H1 (cell line): ENCODE data around the gene MCF2L. TPM values are rescaled to one million over a fixed set of nuclear protein-coding genes. Genes with fewer than 3 reads are reported as not detected.

Experiments
- CTCF ChIA-PET: fragments of 300-600 bp; sonication (Branson Sonifier 250); formaldehyde crosslinking; loops from one replicate; lab custom pipeline; 2021; ENCODE audit not compliant: partially characterized antibody; lab: Charles Lee
- POLR2A ChIA-PET: fragments of 300-600 bp; sonication (Branson Sonifier 250); formaldehyde crosslinking; loops from one replicate; lab custom pipeline; 2021; ENCODE audit warnings: inconsistent platforms; ENCODE audit not compliant: partially characterized antibody; lab: Charles Lee
- DNase-seq, 2 experiments: peaks; one replicate each; pipeline versions ENCODE4 v3.0.0 to v3.0.0-alpha.2; 2010 to 2022; ENCODE audit warnings: low spot score in 2 of 2, low read depth in 1 of 2, mixed read lengths in 1 of 2
- FAIRE-seq: peaks from 2 replicates; lab custom pipeline; 2011; peaks lifted over from hg19 to GRCh38; lab: Jason Lieb, UNC
- H2AFZ ChIP-seq: 2 replicates; pipeline ENCODE4 v1.8.1; 2012; ENCODE audit warnings: low read length, inconsistent platforms
- H2AK5ac ChIP-seq: 2 replicates; pipeline ENCODE4 v1.6.1; 2013; ENCODE audit warnings: low read depth, low read length
- H2BK120ac ChIP-seq: replicated peaks from 2 replicates; pipeline ENCODE3; 2013; ENCODE audit warnings: low read depth, low read length, inconsistent platforms
- H2BK12ac ChIP-seq: 2 replicates; pipeline ENCODE4 v1.6.1; 2013; ENCODE audit warnings: low read depth, low read length
- H2BK15ac ChIP-seq: 2 replicates; pipeline ENCODE4 v1.6.1; 2013; ENCODE audit warnings: low read length
- H2BK20ac ChIP-seq: 2 replicates; pipeline ENCODE4 v1.6.1; 2013; ENCODE audit warnings: low read length
- H2BK5ac ChIP-seq: 2 replicates; pipeline ENCODE4 v1.6.1; 2013; ENCODE audit warnings: low read depth, low read length
- H3K14ac ChIP-seq: 2 replicates; pipeline ENCODE4 v1.6.1; 2013; ENCODE audit warnings: inconsistent platforms; ENCODE audit not compliant: insufficient read length
- H3K18ac ChIP-seq: 2 replicates; pipeline ENCODE4 v1.6.1; 2013; ENCODE audit warnings: low read length; ENCODE audit errors: extremely low read depth
- H3K23ac ChIP-seq: 2 replicates; pipeline ENCODE4 v1.6.1; 2013; ENCODE audit warnings: inconsistent platforms; ENCODE audit not compliant: insufficient read length
- H3K23me2 ChIP-seq: 2 replicates; pipeline ENCODE4 v1.6.1; 2013; ENCODE audit warnings: low read depth, low read length
- H3K27ac ChIP-seq: 2 replicates; pipeline ENCODE4 v1.6.1; 2011; ENCODE audit warnings: low read depth, low read length, inconsistent platforms
- H3K27me3 ChIP-seq, 4 experiments: replicated peaks in 1 of 4; 1 replicate in 1 of 4; 2 replicates in 3 of 4; pipeline versions ENCODE4 v1.6.1 to v1.8.1; 2011 to 2013; ENCODE audit warnings: low read length in 3 of 4, mild to moderate bottlenecking in 3 of 4, inconsistent platforms in 2 of 4, mixed read lengths in 2 of 4, moderate library complexity in 1 of 4; ENCODE audit not compliant: control insufficient read depth in 3 of 4, insufficient read depth in 3 of 4; ENCODE audit errors: extremely low read depth in 1 of 4
- H3K36me3 ChIP-seq, 4 experiments: 2 replicates each; pipeline versions ENCODE4 v1.6.1 to v1.8.1; 2011 to 2013; ENCODE audit warnings: mild to moderate bottlenecking in 4 of 4, low read length in 3 of 4, moderate library complexity in 2 of 4, control low read depth in 1 of 4, inconsistent platforms in 1 of 4; ENCODE audit not compliant: insufficient read depth in 4 of 4, control insufficient read depth in 2 of 4
- H3K4ac ChIP-seq: replicated peaks from 2 replicates; pipeline ENCODE3; 2013; ENCODE audit warnings: low read length, low read depth, mixed read lengths, inconsistent platforms; ENCODE audit not compliant: insufficient read length
- H3K4me1 ChIP-seq, 4 experiments: replicated peaks in 1 of 4; 1 replicate in 1 of 4; 2 replicates in 3 of 4; pipeline versions ENCODE4 v1.6.1 to v1.8.1; 2011 to 2013; ENCODE audit warnings: low read length in 3 of 4, inconsistent platforms in 2 of 4, mixed read lengths in 1 of 4; ENCODE audit not compliant: insufficient read depth in 4 of 4, control insufficient read depth in 3 of 4
- H3K4me2 ChIP-seq, 2 experiments: 2 replicates each; pipeline versions ENCODE4 v1.6.1 to v1.8.1; 2011 to 2013; ENCODE audit warnings: low read depth in 2 of 2, low read length in 2 of 2, control low read depth in 1 of 2, inconsistent platforms in 1 of 2, mild to moderate bottlenecking in 1 of 2; ENCODE audit not compliant: insufficient read depth in 1 of 2
- H3K4me3 ChIP-seq, 4 experiments: fragments of 200-600, 300-600 bp in 1 of 4; sonication (generic), shearing (Covaris generic), sonication (Bioruptor Twin) in 1 of 4; 2 replicates each; pipeline versions ENCODE4 v1.5.1 to v1.8.1; 2011 to 2016; ENCODE audit warnings: low read length in 4 of 4, low read depth in 3 of 4, control low read depth in 2 of 4, inconsistent platforms in 2 of 4, mild to moderate bottlenecking in 2 of 4, mixed read lengths in 1 of 4, moderate library complexity in 1 of 4; ENCODE audit not compliant: insufficient read depth in 2 of 4; ENCODE audit errors: extremely low read depth in 1 of 4
- H3K56ac ChIP-seq: replicated peaks from 2 replicates; pipeline ENCODE3; 2013; ENCODE audit warnings: low read depth, mild to moderate bottlenecking, mixed read lengths, low read length, inconsistent platforms; ENCODE audit not compliant: insufficient read length
- H3K79me1 ChIP-seq: 2 replicates; pipeline ENCODE4 v1.6.1; 2013; ENCODE audit warnings: low read depth, low read length, control low read depth
- H3K79me2 ChIP-seq, 2 experiments: 2 replicates each; pipeline versions ENCODE4 v1.6.1 to v1.8.1; 2012 to 2013; ENCODE audit warnings: low read length in 2 of 2, mild to moderate bottlenecking in 2 of 2, inconsistent platforms in 1 of 2; ENCODE audit not compliant: insufficient read depth in 2 of 2, control insufficient read depth in 1 of 2
- H3K9ac ChIP-seq, 4 experiments: replicated peaks in 1 of 4; 1 replicate in 1 of 4; 2 replicates in 3 of 4; pipeline versions ENCODE4 v1.6.1 to v1.8.1; 2011 to 2013; ENCODE audit warnings: low read depth in 3 of 4, low read length in 3 of 4, control low read depth in 2 of 4, mild to moderate bottlenecking in 2 of 4, moderate library complexity in 2 of 4, inconsistent platforms in 1 of 4; ENCODE audit errors: extremely low read depth in 1 of 4
- H3K9me3 ChIP-seq, 2 experiments: 2 replicates each; pipeline versions ENCODE4 v1.6.1 to v1.8.1; 2012 to 2013; ENCODE audit warnings: mild to moderate bottlenecking in 2 of 2, moderate library complexity in 2 of 2, control low read depth in 1 of 2, inconsistent platforms in 1 of 2, low read depth in 1 of 2, low read length in 1 of 2, mixed read lengths in 1 of 2; ENCODE audit not compliant: insufficient read depth in 2 of 2
- H4K20me1 ChIP-seq, 2 experiments: replicated peaks in 1 of 2; 2 replicates each; pipeline versions ENCODE3 to v1.8.1; 2011 to 2013; ENCODE audit warnings: inconsistent platforms in 2 of 2, low read length in 2 of 2, mild to moderate bottlenecking in 1 of 2; ENCODE audit not compliant: insufficient read depth in 2 of 2, control insufficient read depth in 1 of 2
- H4K5ac ChIP-seq: 2 replicates; pipeline ENCODE4 v1.6.1; 2013; ENCODE audit warnings: low read length, low read depth, mixed read lengths, inconsistent platforms; ENCODE audit not compliant: insufficient read length
- H4K8ac ChIP-seq: 2 replicates; pipeline ENCODE4 v1.8.0; 2013; ENCODE audit warnings: mild to moderate bottlenecking, moderate library complexity, low read length, inconsistent platforms; ENCODE audit not compliant: insufficient read depth; ENCODE audit errors: extremely low read depth
- H4K91ac ChIP-seq: replicated peaks from 2 replicates; pipeline ENCODE3; 2013; ENCODE audit warnings: low read length, mixed read lengths, inconsistent platforms; ENCODE audit not compliant: insufficient read length
- SIRT6 ChIP-seq: IDR thresholded peaks from one replicate; pipeline ENCODE4 v1.7.1; 2012; ENCODE audit warnings: low read length, inconsistent platforms
- TEAD4 ChIP-seq: IDR thresholded peaks from 2 replicates; pipeline ENCODE4 v1.6.1; 2012; ENCODE audit warnings: low read depth, low read length, inconsistent platforms, mixed read lengths
- WGBS, 2 experiments: shearing (Covaris generic) in 1 of 2; methylation state at CpG; one replicate each; pipeline versions ENCODE4 v1.1.6 to v1.1.7; 2013 to 2015; ENCODE audit warnings: low lambda C conversion rate in 2 of 2, mixed read lengths in 2 of 2, inconsistent platforms in 1 of 2, low coverage in 1 of 2, missing lambda C conversion rate in 1 of 2; ENCODE audit not compliant: insufficient replicate concordance in 2 of 2, insufficient coverage in 1 of 2, insufficient read length in 1 of 2; ENCODE audit errors: extremely low coverage in 1 of 2, missing lambda C conversion rate in 1 of 2; 5-methylcytosine and 5-hydroxymethylcytosine counted together
- polyA plus RNA-seq, 7 experiments: library from polyadenylated mRNA; depleted of rRNA in 3 of 7; stranded (reverse) in 5 of 7; unstranded in 2 of 7; fragments of >200 nt in 5 of 7; fragments of 200-250 nt in 2 of 7; gene quantifications; 1 replicate in 5 of 7; 2 replicates in 1 of 7; 4 replicates in 1 of 7; pipeline versions ENCODE4 v1.2.1 to v1.2.3, GENCODE V29; 2011 to 2013; ENCODE audit warnings: missing spikeins in 2 of 7, mixed read lengths in 2 of 7
- total RNA-seq: library from RNA; stranded (reverse); fragmentation: NEBNext Ultra II Directional; extraction: Animal tissue kit (Norgen Biotek cat#: 25700); gene quantifications from 2 replicates; pipeline ENCODE4 v1.2.1, GENCODE V29; 2021

MCF2L gene
- total and polyA plus RNA-seq, 2 of the 8 experiments (the other 6 are each of a cell fraction or from before 2014, with no cell fraction given): 10.1 to 24.4 TPM

- Histone ChIP-seq H2BK12ac (no peak overlapping the region), H3K27ac (no peak overlapping the region), H2BK120ac (no peak overlapping the region), H2AK5ac (no peak overlapping the region), H4K91ac (no peak overlapping the region), H2BK15ac (no peak overlapping the region), H3K23ac (no peak overlapping the region), H3K56ac (no peak overlapping the region), H3K79me1 (no peaks in the 10 kb centered on the region), H3K4me2 (peak overlapping the region in 1 of 2 experiments; percentile 14; a peak in 1 of 4 replicates), H4K20me1 (no peaks in the 10 kb centered on the region), H3K4ac (no peak overlapping the region), H3K14ac (no peak overlapping the region), H4K8ac (no peak overlapping the region), H3K36me3 (no peaks in the 10 kb centered on the region), H4K5ac (no peak overlapping the region), H3K18ac (no peak overlapping the region; the same call in 1 of the 2 replicates), H3K4me3 (no peak overlapping the region), H3K4me1 (peaks cover 0 to 3% (median under 1%) of the 10 kb centered on the region in 4 experiments; a peak in 3 of 7 replicates), H2AFZ (no peak overlapping the region), H3K9me3 (no peaks in the 10 kb centered on the region), H3K23me2 (no peaks in the 10 kb centered on the region), H3K27me3 (no peaks in the 10 kb centered on the region), H3K79me2 (no peaks in the 10 kb centered on the region), H3K9ac (no peak overlapping the region), H2BK5ac (no peak overlapping the region), H2BK20ac (no peak overlapping the region)
- ChIA-PET CTCF (interaction anchor here (0.7 to 0.8 kb wide), 2 partner anchors 13 to 42 kb away, joined by 3 read pairs; no protein-coding TSS in a partner anchor), POLR2A (interaction anchor here (1.8 kb wide), 1 partner anchor 14 kb away, joined by 4 read pairs; no protein-coding TSS in a partner anchor)
- no peak for DNase-seq
- WGBS, 2 experiments: 74% methylated on average over 11 of the region's 11 CpGs; no CpG with 5 or more reads in 1 of the 2 experiments
- TF ChIP-seq TEAD4: no peak
- no peak for TF ChIP-seq SIRT6
- FAIRE-seq: no peak
Measured at GRCh38 chr13:113137691-113138298, 168.8 kb downstream of the MCF2L start.
